Measurements from ENCODE around the gene CLDN16.

Gene CLDN16, protein sequence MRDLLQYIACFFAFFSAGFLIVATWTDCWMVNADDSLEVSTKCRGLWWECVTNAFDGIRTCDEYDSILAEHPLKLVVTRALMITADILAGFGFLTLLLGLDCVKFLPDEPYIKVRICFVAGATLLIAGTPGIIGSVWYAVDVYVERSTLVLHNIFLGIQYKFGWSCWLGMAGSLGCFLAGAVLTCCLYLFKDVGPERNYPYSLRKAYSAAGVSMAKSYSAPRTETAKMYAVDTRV

DNA sequence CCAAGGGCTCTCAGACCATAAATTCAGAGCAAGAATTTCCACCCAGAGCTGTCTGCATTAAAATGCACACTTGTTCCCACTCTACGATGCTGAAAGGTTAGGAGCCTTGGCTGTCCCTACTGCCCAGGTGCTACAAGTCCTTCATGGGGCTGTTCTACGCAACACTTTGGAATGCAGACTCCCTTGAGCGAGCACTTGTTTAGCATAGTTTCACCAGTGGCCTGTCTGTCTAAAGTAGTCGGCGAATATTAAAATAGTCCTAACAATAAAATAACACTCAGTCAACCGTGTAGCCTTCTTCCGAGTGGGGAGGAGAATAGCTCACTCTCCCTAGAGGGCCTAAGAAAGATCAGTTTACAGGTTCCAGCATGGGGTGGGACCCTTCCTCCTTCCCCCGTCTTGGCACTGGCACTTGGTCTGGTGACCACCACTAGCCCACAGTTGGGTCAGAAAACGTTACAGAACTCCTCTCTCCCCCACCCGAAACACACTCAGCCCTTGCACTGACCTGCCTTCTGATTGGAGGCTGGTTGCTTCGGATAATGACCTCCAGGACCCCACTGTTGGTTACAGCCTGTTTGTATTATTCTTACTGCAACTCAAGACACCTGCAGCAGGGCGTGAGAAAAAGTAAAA, at the start of gene CLDN16:
Gene CLDN16, plus strand, starts transcription at position 586 of the 636 bp plus-strand sequence. CDS start 167 bp downstream, outside the sequence.
- no peak for DNase-seq (ENCODE audit: low read depth in 1 of 2, low spot score in 1 of 2)

DNA sequence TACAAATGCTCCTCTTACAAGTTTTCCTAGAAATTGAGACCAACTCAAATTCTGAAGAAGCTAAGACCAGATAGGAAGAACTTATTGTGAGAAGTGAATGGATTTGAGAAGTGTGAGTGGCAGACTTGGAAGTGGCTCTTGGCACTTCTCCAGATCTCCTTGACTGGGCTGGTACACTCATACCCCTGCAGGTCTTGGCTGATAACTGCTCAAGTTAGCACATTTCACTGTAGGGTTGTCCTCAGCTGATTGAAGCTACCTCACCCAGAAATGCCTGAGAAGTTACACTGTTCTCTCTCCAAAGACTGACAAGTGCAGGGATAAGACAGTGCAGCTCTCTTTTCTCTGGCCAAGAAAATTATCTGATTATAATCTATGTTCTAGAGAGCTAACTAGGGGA, 49.2 kb upstream of the CLDN16 start:
- DNase-seq (ENCODE audit: low read depth in 1 of 2, low spot score in 1 of 2): no peak

DNA sequence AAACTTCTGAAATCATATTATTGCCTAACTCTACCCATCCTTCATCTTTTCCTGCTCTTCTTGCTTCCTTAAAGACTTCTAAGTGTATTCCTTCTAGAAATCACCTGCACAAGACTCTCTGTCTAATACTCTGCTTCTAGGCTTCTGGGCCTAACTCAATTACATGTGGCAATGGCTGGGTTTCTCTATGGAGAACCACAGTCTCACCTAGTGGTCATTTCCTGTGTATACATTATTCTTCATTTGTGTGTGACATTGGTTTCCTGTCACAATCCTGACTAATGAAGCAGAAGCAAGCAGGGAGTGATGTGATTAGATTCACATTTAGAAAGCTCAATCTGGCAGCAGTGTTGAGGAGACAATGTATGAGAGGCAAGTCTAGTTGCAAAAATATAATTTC, 48.8 kb upstream of the CLDN16 start:
- no peak for DNase-seq (ENCODE audit: low read depth in 1 of 2, low spot score in 1 of 2)

DNA sequence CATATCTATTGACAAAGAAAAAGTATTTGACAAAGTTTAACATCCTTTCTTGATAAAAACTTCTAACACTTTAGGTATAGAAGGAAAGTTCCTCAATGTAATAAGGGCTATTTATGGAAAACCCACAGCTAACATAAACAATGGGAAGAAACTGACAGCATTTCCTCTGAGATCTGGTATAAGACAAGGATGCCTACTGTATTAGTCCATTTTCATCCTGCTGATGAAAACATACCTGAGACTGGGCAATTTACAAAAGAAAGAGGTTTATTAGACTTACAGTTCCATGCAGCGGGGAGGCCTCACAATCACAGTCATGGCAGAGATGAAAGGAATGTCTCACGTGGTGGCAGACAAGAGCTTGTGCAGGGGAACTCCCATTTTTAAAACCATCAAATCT, 47.9 kb upstream of the CLDN16 start:
- no peak for DNase-seq (ENCODE audit: low read depth in 1 of 2, low spot score in 1 of 2)

DNA sequence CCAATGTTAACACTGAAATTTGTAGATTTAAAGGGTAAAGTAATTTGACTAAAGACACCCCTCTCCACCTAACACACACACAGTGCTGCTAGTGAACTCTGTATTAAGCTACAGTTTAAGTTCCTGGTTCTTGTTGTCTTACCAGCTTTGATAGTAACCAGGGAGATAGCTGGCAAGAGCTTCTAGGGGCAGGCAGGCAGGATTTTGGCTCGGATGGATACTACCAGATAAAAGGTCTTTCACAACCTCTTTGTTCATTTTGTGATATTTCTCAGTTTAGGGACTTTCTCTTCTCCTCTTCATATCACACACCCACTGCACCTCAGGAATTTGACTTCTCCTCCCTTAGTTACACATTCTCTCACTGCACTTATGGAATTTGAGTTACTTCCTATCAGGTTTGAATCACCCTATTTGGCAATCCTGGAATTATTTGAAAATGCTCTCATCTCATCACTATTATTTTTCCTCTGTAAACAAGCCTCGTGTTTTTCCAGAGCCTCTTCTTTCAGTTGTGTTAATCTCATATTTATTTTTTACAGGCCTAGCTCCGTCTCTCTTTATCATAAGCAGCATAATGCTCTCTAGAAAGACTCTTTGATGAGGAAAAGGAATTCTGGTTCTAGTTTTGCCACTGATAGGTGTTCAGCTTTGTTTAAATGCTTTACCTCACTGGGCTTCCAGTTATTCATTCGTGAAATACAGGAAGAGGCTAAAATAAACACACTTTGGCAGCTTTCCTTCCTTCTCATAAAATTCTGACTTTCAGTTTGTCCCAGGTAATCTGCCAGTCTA, 42.7 kb upstream of the CLDN16 start:
- no peak for DNase-seq (ENCODE audit: low read depth in 1 of 2, low spot score in 1 of 2)

DNA sequence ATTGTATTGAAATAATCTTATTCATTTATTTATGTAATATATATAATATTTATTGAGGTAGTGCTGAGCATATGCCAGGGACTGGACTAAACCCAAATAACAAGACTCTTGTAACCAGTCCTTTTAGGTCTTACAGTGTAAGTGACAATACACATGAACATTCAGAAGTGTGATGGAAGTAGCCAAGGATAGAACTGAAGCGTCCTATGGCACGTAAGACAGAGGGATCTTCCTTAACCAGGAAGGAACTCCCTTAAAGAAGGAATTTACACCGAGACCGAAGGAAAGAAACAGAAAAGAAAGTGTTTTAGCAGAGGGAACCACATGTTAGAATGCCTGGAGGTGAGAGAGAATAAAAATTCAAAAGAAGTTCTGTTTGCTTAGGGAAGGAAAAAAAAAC, 42.1 kb upstream of the CLDN16 start:
- no peak for DNase-seq (ENCODE audit: low read depth in 1 of 2, low spot score in 1 of 2)

DNA sequence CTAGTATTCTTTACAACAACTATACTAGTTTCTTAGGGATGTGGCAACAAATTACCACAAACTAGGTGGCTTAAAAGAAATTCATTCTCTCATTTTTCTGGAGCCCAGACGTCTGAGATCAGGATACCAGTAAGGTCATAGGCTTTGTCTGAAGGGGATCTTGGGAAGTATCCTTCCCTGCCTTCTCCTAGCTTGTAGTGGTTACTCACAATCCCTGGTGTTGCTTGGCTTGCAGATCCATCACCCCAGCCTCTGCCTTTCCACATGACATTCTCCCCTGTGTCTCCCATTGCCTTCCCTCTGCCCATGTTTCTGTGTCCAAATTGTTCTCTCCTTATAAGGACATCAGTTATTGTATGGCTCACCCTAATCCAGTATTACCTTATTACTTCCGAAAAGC, 41.4 kb upstream of the CLDN16 start:
- DNase-seq (ENCODE audit: low read depth in 1 of 2, low spot score in 1 of 2): no peak

DNA sequence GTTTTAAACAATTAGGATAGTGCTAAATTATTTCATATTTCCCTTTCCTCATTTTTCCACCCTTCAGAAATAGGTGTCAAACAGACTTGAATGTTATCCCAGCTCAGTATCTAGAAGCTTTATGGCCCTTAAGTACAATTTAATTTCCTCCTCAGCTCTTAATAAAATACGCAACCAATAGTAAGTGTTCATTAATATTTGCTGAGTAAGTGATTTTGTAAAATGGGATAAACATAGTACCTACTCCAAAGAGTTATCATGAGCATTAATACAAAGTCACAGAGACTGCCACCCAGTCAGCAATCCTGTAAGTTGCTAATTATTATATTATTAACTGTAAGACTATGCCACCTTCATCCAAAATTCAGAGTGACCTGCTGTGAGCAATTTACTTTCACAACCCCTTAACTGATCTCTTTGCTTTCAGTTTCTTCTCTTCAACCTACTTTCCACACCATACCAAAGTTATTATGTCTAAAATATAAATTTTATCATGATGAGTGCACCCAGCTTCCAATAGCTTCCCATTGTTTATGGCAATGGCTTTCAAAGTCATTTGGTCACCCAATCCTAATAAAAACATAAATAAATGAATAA, 35.0 kb upstream of the CLDN16 start:
- DNase-seq (ENCODE audit: low read depth in 1 of 2, low spot score in 1 of 2): no peak

DNA sequence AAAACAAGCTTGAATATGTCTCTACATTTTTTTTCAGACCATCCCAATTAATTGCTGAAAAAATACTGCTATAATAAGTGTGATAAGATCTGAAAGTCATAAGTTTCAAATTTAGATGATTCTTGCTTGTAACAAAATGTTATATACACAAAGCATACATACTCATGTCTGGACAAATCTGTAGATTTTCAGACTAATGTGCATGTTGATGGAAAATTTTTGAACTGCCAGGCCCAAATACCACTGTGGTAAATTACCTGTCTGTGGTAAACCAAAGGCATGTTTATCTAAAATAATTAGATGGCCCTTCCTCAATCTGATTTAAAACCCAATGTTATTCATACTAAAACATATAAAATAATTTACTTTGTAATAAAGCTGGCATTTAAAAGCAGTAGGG, 31.7 kb upstream of the CLDN16 start:
- no peak for DNase-seq (ENCODE audit: low read depth in 1 of 2, low spot score in 1 of 2)

DNA sequence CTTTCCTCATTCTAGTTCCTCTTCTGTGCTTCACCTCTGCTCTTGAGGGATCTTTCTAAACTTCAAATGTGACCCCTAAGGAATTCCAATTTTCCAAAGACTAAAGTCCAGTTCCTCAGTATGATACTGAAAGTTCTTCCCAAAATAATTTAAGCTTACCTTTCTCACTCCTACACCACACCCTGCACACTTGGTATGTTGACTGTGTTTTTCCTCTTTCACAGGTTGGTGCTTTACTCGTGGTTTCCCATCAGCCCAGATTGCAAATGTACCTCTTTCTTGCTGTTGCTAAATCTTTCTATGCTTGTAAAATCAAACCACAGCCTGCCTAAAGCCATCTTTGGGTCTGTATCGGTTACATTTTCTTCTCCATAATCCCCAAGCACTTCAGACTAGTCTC, 30.5 kb upstream of the CLDN16 start:
- no peak for DNase-seq (ENCODE audit: low read depth in 1 of 2, low spot score in 1 of 2)

DNA sequence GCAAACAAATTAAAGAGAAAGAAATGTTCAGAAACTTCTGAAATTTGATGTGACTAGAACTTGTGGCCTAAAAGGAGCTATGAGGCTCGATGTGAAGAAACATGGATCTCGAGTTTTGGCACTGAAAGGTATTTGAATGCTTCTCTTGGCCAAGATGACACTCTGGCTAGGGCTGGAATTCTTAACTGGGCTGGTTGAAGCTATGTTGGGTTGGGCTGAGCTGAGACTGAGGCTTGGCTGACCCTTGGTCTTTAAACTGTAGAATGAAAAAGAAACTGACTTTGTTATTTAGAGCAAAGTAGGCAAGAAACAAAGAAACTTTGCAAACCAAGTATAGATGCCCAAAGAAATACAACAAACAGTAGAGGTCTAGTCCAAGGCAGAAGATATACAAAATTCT, 28.1 kb upstream of the CLDN16 start:
- DNase-seq (ENCODE audit: low read depth in 1 of 2, low spot score in 1 of 2): no peak

DNA sequence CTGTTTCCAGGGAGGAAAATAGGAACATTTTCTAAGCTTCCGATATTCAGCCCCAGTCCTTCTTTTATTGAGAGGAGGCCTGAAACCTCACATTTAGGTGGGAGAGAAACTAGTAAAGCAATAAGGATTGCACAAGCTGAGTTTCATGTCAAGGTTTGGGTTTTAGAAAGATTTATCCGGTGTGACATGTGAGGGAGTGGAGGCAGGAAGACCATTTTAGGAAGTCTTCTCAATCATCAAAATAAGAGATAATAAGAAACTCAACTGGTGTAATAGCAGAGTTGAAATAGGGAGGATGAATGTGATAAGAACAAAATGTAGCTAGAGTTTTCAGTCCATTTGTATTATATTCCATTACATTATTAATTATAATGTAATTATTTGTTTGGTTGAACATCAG, 27.7 kb upstream of the CLDN16 start:
- no peak for DNase-seq (ENCODE audit: low read depth in 1 of 2, low spot score in 1 of 2)

DNA sequence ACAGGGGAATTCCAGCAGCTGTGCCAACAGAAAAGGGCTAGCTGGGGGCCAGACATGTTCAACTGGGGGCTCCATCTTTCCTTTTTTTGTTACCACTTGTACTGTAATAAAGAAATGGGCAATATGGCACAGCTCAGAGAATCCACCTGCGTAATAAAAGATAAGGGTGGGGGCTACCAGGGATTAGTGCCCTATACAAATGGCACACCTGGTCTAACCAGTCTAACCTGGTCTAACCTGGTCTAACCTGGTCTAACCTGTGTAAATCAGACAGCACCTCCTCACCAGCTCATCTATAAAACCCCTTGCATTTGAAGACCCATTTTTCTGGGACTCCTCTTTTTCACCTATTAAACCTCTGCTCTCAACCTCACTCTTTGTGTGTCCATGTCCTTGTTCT, 26.2 kb upstream of the CLDN16 start:
- DNase-seq (ENCODE audit: low read depth in 1 of 2, low spot score in 1 of 2): no peak

DNA sequence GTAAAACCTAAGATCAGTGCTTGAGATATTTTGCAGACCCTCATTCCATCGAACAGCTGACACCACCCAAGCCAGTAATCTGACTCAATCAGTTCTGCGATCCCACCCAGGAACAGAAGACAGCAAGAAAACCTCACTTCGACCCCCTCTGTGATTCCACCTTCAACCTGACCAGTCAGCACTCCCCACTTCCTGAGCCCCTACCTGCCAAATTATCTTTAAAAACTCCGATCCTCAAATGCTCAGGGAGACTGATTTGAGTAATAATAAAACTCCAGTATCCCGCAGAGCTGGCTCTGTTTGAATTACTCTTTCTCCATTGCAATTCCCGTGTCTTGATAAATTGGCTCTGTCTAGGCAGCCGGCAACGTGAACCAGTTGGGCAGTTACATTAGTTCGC, 25.7 kb upstream of the CLDN16 start:
- no peak for DNase-seq (ENCODE audit: low read depth in 1 of 2, low spot score in 1 of 2)

DNA sequence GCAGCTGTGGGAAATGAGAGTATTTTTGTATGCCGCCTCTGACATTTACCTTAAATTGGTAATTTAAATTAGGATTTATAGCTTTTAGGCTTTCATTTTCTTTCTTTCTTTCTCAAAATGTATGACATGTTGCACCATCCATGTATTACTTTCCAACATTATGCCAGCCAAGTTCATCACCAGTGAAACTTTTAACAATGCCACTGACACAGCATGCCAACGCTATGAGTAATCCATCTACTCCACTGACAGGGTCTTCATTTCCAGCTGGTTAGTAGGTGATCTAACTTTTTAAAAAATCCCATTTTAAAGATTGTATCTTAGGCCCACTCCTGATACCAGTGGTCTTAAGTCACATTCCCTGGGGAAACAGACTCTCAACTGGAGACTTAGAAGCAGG, 21.8 kb upstream of the CLDN16 start:
- DNase-seq (ENCODE audit: low read depth in 1 of 2, low spot score in 1 of 2): no peak

DNA sequence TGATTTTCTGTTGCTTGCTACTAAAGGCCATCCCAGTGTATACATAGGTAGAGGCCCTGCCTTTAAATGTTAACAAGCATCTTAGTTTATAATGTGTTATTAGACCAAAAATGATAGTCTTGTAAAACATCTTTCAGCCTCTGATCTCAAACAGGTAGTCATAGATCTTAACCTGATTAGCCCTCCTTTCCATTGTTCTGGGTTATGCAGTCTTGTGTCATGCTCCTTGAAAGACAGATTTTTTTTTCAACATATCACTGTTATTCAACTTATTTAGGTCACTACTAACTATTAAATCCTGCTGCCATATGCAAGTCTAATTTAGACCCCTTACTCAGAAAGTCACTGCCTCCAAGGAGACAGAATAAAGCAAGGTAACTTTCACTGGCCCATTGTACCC, 19.1 kb upstream of the CLDN16 start:
- DNase-seq (ENCODE audit: low read depth in 1 of 2, low spot score in 1 of 2): no peak

DNA sequence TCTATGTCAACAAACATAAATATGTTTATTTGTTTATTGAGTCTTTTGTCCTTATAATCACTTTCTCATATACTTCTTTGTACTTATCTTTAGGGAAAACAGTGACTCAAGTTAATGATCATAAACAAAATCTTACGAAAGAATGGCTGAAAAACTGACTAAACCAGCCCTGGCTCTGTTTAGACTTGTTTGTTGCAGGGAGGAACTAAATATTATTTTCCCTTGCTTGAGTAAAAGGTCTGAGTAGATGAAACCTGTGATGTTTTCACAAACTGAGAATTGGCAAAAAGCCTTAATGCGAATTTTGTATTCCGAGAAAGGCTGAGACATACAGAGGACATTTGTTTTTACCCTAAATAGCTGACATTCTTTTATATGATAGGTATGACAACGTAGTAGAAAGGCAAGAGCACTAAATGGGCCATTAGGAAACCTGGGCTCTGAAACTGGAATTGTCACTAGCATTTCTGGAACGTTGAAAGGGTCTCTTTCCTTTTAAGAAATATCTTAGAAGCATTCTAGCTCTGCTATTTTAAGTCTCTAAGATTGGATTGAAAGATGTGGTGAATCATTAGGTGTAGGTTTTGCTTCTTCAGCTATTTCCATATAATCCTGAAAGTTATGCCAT, 18.2 kb upstream of the CLDN16 start:
- no peak for DNase-seq (ENCODE audit: low read depth in 1 of 2, low spot score in 1 of 2)

DNA sequence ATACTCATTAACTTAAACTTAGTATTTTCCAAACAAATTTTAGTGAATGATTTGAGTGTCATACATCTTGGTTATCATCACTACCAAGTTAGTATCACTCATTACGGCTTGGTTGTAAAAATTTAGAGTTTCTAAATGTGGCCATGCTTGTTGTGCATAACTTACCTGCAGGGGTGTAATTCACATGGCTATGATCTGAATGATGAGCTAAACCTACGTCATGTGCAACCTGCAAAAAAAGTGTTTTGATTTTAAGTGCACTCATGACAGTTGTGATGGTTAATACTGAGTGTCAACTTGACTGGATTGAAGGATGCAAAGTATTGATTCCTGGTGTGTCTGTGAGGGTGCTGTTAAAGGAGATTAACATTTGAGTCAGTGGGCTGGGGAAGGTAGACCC, 17.6 kb upstream of the CLDN16 start:
- DNase-seq (ENCODE audit: low read depth in 1 of 2, low spot score in 1 of 2): no peak

DNA sequence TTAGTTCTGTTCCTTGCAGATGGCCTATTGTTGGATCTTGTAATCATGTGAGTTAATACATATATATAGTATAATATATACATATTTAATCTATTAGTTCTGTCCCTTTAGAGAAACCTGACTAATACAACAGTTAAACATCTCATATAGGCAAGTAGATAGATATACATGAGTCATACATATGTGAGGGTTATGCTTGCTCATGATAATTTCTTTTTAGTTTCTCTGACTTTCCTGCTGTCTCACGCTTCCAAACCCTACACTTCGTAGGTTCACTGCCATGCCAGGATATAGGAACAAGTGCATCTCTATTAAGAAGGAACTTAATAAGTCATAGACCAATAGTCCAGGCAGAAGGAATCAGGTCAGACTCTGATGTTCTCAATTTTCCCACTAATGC, 16.8 kb upstream of the CLDN16 start:
- no peak for DNase-seq (ENCODE audit: low read depth in 1 of 2, low spot score in 1 of 2)

DNA sequence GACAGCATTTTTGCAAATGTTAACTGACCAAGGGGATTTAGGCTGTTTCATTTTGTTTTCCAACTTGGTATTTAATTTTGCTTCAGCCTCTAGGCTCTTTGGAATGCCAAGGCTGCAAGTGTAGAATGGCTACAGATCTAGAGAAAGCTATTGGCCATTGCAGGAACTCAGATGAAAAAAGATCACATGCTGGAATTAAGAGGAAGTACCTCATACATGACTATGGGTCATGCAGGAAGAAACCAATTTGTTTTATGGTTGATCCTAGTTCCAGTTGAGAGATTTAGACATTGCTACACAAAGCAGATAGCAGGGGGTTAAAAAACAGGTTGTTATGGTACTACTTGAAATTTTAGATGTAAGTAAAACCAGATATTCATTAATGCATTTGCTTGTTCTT, 12.7 kb upstream of the CLDN16 start:
- no peak for DNase-seq (ENCODE audit: low read depth in 1 of 2, low spot score in 1 of 2)

DNA sequence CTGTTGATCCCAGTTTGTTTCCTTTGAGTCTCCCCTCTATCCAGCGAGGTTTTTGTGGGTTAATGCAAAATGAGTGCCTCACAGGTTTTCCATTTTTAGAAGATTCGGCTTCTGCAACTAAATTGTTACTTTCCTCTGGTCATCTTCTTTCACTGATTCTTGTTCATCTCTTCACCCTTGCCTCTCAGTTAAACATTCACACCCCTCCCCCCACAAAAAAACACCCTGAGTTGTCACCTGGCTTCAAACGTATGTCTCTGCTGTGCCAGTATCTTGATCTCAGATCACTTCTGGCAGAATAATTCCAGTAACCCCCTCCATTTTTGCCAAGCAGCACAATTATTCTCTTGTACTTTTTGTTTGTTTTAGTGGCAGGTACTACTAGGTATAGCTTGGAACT, 12.3 kb upstream of the CLDN16 start:
- DNase-seq (ENCODE audit: low read depth in 1 of 2, low spot score in 1 of 2): no peak
